ENCODE results near the gene SIGLEC14.

DNA sequence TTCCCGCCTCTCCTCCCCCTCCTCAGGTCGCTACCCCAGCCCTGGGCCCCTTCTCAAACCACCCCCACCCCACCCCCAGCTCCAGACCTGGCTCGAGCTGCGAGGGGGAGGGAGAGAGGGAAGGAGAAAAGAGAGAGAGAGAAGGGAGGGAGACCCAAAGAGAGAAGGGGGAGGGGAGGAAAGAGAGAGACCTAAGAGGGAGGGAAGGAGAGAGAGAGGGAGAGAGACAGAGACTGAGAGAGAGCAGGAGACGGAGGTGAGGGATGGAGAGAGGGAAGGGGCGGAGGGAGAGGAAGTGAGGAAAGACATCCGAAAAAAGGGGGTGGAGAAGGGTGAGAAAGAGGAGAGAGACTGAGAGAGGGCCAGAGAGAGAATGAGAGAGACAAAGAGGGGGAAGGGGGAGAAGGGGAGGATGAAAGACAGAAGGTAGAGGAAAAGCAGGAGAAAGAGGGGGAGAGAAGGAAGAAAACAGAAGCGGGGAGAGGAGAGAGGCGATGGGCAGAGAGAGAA lies 44.5 kb upstream of the SIGLEC14 start:
- TF ChIP-seq, protein P1, sequence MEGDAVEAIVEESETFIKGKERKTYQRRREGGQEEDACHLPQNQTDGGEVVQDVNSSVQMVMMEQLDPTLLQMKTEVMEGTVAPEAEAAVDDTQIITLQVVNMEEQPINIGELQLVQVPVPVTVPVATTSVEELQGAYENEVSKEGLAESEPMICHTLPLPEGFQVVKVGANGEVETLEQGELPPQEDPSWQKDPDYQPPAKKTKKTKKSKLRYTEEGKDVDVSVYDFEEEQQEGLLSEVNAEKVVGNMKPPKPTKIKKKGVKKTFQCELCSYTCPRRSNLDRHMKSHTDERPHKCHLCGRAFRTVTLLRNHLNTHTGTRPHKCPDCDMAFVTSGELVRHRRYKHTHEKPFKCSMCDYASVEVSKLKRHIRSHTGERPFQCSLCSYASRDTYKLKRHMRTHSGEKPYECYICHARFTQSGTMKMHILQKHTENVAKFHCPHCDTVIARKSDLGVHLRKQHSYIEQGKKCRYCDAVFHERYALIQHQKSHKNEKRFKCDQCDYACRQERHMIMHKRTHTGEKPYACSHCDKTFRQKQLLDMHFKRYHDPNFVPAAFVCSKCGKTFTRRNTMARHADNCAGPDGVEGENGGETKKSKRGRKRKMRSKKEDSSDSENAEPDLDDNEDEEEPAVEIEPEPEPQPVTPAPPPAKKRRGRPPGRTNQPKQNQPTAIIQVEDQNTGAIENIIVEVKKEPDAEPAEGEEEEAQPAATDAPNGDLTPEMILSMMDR (IDR thresholded peaks at IDR 0.05): no peak
- no peak for TF ChIP-seq EZH2phosphoT487 (IDR thresholded peaks at IDR 0.05)
